ENCODE data around the gene SLC17A6.

- TF ChIP-seq, protein P1, sequence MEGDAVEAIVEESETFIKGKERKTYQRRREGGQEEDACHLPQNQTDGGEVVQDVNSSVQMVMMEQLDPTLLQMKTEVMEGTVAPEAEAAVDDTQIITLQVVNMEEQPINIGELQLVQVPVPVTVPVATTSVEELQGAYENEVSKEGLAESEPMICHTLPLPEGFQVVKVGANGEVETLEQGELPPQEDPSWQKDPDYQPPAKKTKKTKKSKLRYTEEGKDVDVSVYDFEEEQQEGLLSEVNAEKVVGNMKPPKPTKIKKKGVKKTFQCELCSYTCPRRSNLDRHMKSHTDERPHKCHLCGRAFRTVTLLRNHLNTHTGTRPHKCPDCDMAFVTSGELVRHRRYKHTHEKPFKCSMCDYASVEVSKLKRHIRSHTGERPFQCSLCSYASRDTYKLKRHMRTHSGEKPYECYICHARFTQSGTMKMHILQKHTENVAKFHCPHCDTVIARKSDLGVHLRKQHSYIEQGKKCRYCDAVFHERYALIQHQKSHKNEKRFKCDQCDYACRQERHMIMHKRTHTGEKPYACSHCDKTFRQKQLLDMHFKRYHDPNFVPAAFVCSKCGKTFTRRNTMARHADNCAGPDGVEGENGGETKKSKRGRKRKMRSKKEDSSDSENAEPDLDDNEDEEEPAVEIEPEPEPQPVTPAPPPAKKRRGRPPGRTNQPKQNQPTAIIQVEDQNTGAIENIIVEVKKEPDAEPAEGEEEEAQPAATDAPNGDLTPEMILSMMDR (IDR thresholded peaks at IDR 0.05; ENCODE audit: low read length) = no peak
- TF ChIP-seq EZH2phosphoT487 (IDR thresholded peaks at IDR 0.05; ENCODE audit: low read length) (no peak), EZH2 (optimal IDR thresholded peaks at IDR 0.05; ENCODE audit: low read depth, low read length) (no peak)
These were observed 77.3 kb downstream of the SLC17A6 start for GRCh38 chr11:22415476-22415875.

All from MM.1S (cell line).